Activated CD8-positive, alpha-beta T cell treated with anti-CD3 and anti-CD28 coated beads for 36 hours (primary cell): ENCODE results near the gene ATMIN. TPM values are rescaled to one million over a fixed set of nuclear protein-coding genes. Genes with fewer than 3 reads are reported as not detected.
A peak's percentile ranks its signal among the peaks of the same experiment; 100 is the strongest.

ENCODE experiments used
- ATAC-seq: fragments of 200-7000 bp; cut with Tn5 transposase; one replicate; pipeline ENCODE4 v1.10.0; 2021; ENCODE audit warnings: mild to moderate bottlenecking, moderate library complexity
- CTCF ChIA-PET: fragments of 350-600 bp; sonication (Branson Sonifier 250); formaldehyde crosslinking; loops from one replicate; lab custom pipeline; 2021; ENCODE audit warnings: antibody characterized with exemption; lab: Charles Lee
- POLR2A ChIA-PET: fragments of 350-600 bp; sonication (Branson Sonifier 250); formaldehyde crosslinking; loops from one replicate; lab custom pipeline; 2021; ENCODE audit warnings: antibody characterized with exemption; lab: Charles Lee
- DNase-seq: peaks from one replicate; pipeline ENCODE4 v3.0.0-alpha.2; 2020
- H3K27ac Mint-ChIP-seq: one replicate; pipeline ENCODE4 v1.8.0; 2021; ENCODE audit warnings: mild to moderate bottlenecking, mixed read lengths
- H3K27me3 Mint-ChIP-seq: one replicate; pipeline ENCODE4 v1.8.0; 2021; ENCODE audit warnings: mixed read lengths
- H3K36me3 Mint-ChIP-seq: one replicate; pipeline ENCODE4 v1.8.0; 2021; ENCODE audit warnings: low read depth, mixed read lengths
- H3K4me1 Mint-ChIP-seq: one replicate; pipeline ENCODE4 v1.8.0; 2021; ENCODE audit warnings: low read depth, mixed read lengths
- H3K4me3 Mint-ChIP-seq: one replicate; pipeline ENCODE4 v1.8.0; 2021; ENCODE audit warnings: mild to moderate bottlenecking, moderate library complexity, mixed read lengths
- H3K9me3 Mint-ChIP-seq: one replicate; pipeline ENCODE4 v1.8.0; 2021; ENCODE audit warnings: mixed read lengths
- intact Hi-C: fragments of 100-400 bp; cut with micrococcal nuclease; formaldehyde crosslinking; loops from one replicate; pipeline ENCODE4 v1.10.0; 2022
- total RNA-seq, 2 experiments: library from RNA; stranded (reverse); gene quantifications; one replicate each; pipeline ENCODE4 v1.2.3, GENCODE V29; 2021
- TF ChIP-seq, protein P1 (sequence below): fragments of 200-600 bp; IDR thresholded peaks from one replicate; pipeline ENCODE4 v1.8.0; 2022; ENCODE audit warnings: antibody characterized with exemption, mild to moderate bottlenecking

The ATMIN gene
- total RNA-seq, 2 experiments from 2014 or later: 17.9 to 19.7 TPM

DNA sequence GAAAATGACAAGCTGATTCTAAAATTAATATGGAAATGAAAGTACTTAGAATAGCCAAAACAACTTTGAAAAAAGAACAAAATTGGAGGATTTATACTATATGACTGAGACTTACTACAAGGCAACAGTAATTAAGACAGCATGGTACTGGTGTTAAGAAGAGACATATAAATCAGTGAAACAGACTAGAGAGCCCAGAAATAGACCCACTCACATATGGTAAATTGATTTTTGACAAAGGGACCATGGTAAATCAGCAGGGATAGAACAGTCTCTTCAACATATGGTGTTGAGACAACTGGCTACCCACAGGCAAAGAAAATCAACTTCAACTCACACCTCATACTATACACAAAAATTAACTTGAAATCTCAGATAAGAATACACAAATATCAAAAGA lies 41.8 kb upstream of the ATMIN start:
- ChIA-PET CTCF (interaction anchor here (1.4 to 1.6 kb wide), 4 partner anchors 9 to 69 kb away, joined by 4 to 8 read pairs (median 4); no protein-coding TSS in a partner anchor), POLR2A (interaction anchor here (1.0 to 1.5 kb wide), 2 partner anchors 9 to 13 kb away, joined by 3 to 5 read pairs; partner anchors contain the start of genes CENPN and CMC2)
- Mint-ChIP-seq H3K36me3 (peaks cover 44% of the 10 kb centered on the region), H3K27ac (no peak overlapping the region), H3K27me3 (no peaks in the 10 kb centered on the region), H3K4me3 (no peak overlapping the region), H3K9me3 (no peaks in the 10 kb centered on the region), H3K4me1 (peaks cover 37% of the 10 kb centered on the region)
- intact Hi-C loops: no loop called here
- TF ChIP-seq, protein P1, sequence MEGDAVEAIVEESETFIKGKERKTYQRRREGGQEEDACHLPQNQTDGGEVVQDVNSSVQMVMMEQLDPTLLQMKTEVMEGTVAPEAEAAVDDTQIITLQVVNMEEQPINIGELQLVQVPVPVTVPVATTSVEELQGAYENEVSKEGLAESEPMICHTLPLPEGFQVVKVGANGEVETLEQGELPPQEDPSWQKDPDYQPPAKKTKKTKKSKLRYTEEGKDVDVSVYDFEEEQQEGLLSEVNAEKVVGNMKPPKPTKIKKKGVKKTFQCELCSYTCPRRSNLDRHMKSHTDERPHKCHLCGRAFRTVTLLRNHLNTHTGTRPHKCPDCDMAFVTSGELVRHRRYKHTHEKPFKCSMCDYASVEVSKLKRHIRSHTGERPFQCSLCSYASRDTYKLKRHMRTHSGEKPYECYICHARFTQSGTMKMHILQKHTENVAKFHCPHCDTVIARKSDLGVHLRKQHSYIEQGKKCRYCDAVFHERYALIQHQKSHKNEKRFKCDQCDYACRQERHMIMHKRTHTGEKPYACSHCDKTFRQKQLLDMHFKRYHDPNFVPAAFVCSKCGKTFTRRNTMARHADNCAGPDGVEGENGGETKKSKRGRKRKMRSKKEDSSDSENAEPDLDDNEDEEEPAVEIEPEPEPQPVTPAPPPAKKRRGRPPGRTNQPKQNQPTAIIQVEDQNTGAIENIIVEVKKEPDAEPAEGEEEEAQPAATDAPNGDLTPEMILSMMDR: no peak
- DNase-seq (no peak), ATAC-seq (no peak)

DNA sequence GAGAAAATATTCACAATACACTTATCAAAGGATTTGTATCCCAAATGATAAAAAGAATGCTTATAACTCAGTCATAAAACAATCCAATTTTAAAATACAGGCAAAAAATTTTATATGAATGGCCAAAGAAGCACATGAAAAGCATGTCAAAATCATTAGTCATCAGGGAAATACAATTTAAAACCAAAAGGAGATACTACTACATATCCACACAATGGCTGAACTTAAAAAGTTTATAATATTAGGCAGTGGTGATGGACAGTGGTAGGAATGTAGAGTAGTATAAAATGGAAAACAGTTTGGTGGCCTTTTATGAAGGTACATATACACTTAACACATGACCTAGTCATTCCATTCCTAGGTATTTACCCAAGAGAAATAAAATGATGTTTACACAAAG lies 41.2 kb upstream of the ATMIN start:
- Mint-ChIP-seq H3K4me3 (no peak overlapping the region), H3K27me3 (no peaks in the 10 kb centered on the region), H3K36me3 (peaks cover 48% of the 10 kb centered on the region), H3K4me1 (peaks cover 43% of the 10 kb centered on the region), H3K27ac (no peak overlapping the region), H3K9me3 (no peaks in the 10 kb centered on the region)
- TF ChIP-seq, protein P1: no peak
- POLR2A ChIA-PET: interaction anchor here (1.0 kb wide), 1 partner anchor 13 kb away, joined by 3 read pairs; the partner anchor contains the start of genes CENPN and CMC2
- CTCF ChIA-PET: interaction anchor here (1.4 to 1.6 kb wide), 2 partner anchors 8 to 10 kb away, joined by 4 read pairs; no protein-coding TSS in a partner anchor
- ATAC-seq (no peak), DNase-seq (no peak)
- intact Hi-C loops: no loop called here

DNA sequence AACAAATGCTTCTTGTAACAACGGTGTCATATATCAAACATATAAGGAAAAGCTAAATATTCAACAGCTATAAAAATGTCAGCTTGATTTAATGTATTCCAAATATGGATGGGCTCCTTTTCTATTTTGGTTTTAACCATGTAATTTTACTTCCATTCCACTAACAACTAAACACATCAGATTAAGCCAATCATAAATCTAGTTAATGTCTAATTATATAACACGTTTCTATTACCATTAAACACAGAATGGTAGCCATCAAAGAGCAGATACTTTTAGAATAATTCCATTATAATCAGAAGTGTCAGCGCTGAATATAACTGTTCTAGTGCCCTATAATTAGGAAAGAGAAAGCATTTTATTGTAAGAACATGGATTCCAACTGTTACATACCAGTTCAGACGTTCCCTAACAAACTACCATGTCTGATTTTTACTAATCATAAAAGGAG lies 38.9 kb upstream of the ATMIN start:
- peaks cover 46% of the 10 kb centered on the region for H3K36me3 Mint-ChIP-seq
- CTCF ChIA-PET: interaction anchor here (1.0 kb wide), 1 partner anchor 8 kb away, joined by 4 read pairs; no protein-coding TSS in a partner anchor

DNA sequence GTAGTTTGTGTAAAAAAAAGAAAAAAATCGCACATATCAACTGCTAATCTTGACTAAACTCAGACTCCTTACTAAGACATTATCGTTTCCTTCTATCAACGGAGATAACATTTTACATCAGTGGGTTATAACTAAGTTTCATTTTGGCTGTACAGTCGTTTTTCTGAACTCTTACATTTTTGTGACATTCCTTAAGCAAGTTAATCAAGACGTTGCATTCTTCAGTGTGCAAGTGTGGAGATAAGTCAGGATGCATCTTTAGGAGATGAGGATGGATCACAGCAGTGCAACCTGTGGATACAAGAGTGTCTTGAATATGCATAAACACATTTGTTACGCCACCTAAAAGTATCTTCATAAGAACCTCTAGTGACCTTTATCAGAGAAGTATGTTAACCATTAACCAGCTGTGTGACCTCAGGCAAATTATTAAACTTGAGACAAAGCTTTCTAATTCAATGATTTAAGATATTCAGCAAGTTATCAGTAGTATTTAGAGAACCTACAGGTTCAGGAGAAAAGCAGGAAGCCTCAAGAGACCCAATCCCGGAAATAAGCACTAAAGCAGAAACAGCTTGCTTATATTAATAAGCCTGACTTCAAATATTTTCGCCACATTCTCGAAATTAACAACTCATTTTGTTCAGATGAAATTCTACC lies 38.4 kb upstream of the ATMIN start:
- intact Hi-C loops: no loop called here
- Mint-ChIP-seq H3K27me3 (no peaks in the 10 kb centered on the region), H3K4me3 (peak overlapping the region; percentile 77), H3K9me3 (no peaks in the 10 kb centered on the region), H3K36me3 (peaks cover 49% of the 10 kb centered on the region), H3K4me1 (peaks cover 64% of the 10 kb centered on the region), H3K27ac (peak overlapping the region; percentile 96)
- POLR2A ChIA-PET: interaction anchor here (1.3 kb wide), 1 partner anchor 317 kb away, joined by 3 read pairs; the partner anchor contains the start of gene GAN
- TF ChIP-seq, protein P1: no peak
- peak; percentile 65 for ATAC-seq
- no peak for DNase-seq
- CTCF ChIA-PET: interaction anchor here (1.0 to 1.1 kb wide), 2 partner anchors 8 to 39 kb away, joined by 4 to 6 read pairs; partner anchors contain the start of gene ATMIN

More for the DNA sequence above, 38.9 kb upstream of the ATMIN start:
- no peak for ATAC-seq
- POLR2A ChIA-PET: interaction anchor here (1.3 kb wide), 1 partner anchor 318 kb away, joined by 3 read pairs; the partner anchor contains the start of gene GAN
- TF ChIP-seq, protein P1: no peak
- intact Hi-C loops: no loop called here
- H3K9me3 Mint-ChIP-seq: no peaks in the 10 kb centered on the region
- H3K27ac Mint-ChIP-seq: peak overlapping the region; percentile 96
- no peak for DNase-seq
- peak overlapping the region; percentile 77 for H3K4me3 Mint-ChIP-seq
- H3K27me3 Mint-ChIP-seq: no peaks in the 10 kb centered on the region
- H3K4me1 Mint-ChIP-seq: peaks cover 60% of the 10 kb centered on the region
